ENCODE data around the gene TNFRSF13B. TPM values are rescaled to one million over a fixed set of nuclear protein-coding genes. Genes with fewer than 3 reads are reported as not detected.
"Not testable (repeated sequence)": the region's sequence is repeated elsewhere in the genome, so short reads cannot be mapped to it uniquely, and the experiment has no call there.

The TNFRSF13B gene
- total RNA-seq, 1 donor from 2014 or later, result not detected

DNA sequence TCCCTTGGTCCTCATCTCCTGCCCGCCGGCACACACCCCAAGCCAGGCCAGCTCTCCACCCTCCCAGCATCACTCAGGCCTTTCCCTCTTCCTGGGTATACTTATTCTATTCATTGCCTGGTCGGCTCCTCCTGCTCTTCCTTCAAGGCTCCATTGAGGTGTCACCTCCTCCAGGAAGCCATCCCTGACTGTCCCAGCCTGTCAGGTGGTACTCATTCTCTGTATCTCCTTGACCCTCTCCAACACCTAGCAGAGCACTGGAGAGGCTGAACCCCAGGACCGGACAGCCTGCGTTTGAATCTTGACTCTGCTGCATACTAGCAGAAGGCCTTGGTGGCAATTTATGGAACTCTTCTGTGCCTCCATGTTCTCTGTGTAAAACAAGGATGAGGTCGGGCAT, 428 bp upstream of the TNFRSF13B start:
- Mint-ChIP-seq H3K27me3 (ENCODE audit: low read depth) (peaks cover 21% of the 10 kb centered on the region), H3K4me1 (ENCODE audit: low read depth) (peaks cover 5% of the 10 kb centered on the region), H3K9me3 (ENCODE audit: low read depth) (no peaks in the 10 kb centered on the region), H3K36me3 (ENCODE audit: low read depth) (no peaks in the 10 kb centered on the region), H3K4me3 (ENCODE audit: unreplicated experiment) (no peak overlapping the region), H3K27ac (ENCODE audit: unreplicated experiment) (no peak overlapping the region)
- TF ChIP-seq, protein P1, sequence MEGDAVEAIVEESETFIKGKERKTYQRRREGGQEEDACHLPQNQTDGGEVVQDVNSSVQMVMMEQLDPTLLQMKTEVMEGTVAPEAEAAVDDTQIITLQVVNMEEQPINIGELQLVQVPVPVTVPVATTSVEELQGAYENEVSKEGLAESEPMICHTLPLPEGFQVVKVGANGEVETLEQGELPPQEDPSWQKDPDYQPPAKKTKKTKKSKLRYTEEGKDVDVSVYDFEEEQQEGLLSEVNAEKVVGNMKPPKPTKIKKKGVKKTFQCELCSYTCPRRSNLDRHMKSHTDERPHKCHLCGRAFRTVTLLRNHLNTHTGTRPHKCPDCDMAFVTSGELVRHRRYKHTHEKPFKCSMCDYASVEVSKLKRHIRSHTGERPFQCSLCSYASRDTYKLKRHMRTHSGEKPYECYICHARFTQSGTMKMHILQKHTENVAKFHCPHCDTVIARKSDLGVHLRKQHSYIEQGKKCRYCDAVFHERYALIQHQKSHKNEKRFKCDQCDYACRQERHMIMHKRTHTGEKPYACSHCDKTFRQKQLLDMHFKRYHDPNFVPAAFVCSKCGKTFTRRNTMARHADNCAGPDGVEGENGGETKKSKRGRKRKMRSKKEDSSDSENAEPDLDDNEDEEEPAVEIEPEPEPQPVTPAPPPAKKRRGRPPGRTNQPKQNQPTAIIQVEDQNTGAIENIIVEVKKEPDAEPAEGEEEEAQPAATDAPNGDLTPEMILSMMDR (IDR thresholded peaks at IDR 0.05), result no peak
- no peak for DNase-seq (ENCODE audit: low spot score)

DNA sequence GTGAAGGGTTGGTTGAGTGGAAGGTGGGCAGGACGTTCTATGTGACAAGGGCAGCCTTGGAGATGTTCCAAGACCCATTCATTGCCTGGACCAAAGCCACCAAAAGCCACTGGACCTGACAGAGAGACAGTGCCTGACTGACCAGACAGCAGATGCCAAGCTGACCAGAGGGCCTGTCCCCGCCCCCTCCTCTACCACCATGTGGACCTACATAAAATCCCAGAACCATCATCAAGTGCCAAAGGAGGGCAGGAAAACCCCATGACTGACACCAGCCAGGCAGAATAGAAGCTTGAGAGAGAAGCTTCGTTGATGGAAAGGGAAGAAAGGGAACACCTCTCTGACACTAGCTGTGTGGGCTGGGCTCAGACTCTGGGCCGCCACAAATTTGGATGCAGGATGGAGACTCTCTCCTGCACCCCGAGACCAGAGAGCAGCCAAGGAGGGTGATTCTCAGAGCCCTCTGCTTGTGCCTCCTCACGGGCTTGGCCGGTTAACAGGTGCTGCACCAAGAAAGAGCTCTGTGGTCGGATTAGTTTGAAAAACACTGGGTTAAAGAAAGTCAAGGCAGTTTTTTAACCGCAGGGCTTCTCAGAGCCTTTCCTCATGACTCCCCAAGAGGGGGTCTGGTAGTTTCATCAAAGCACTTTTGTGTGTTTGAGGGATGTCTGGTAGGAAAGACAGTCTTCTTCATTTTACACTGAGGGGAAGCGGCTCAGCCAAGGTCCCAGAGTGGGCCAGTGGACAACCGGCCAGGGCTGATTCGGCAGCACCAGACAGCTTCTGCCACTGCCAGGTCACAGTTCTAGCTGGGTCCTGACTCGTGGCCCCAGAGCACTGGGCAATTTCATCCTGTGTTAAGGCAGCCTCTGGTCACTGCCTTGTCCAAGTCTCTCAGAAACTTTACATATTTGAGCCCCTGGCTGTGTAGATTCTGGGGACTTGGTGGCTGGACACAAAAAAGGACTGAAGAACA, 1.7 kb downstream of the TNFRSF13B start:
- no peak overlapping the region for H3K4me3 Mint-ChIP-seq (ENCODE audit: unreplicated experiment)
- no peak overlapping the region for H3K27ac Mint-ChIP-seq (ENCODE audit: unreplicated experiment)
- no peaks in the 10 kb centered on the region for H3K36me3 Mint-ChIP-seq (ENCODE audit: low read depth)
- peaks cover 27% of the 10 kb centered on the region for H3K27me3 Mint-ChIP-seq (ENCODE audit: low read depth)
- H3K9me3 Mint-ChIP-seq (ENCODE audit: low read depth), result no peaks in the 10 kb centered on the region
- TF ChIP-seq, protein P1 (IDR thresholded peaks at IDR 0.05), result no peak
- no peaks in the 10 kb centered on the region for H3K4me1 Mint-ChIP-seq (ENCODE audit: low read depth)
- no peak for DNase-seq (ENCODE audit: low spot score)

DNA sequence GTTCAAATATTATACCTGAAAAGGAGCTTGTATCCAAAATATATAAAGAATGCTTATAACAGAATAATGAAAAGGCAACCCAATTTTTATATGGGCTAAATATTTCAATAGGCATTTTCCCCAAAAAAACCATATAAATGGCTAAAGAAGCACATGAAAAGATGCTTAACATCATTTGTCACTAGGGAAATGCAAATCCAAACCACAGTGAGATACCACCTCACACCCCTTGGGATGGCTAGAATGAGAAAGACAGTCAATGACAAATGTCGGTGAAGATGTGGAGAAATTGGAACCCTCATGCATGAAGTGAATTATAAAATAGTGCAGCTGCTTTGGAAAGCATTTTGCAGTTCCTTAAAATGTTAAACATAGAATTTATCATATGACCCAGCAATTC, 3.1 kb downstream of the TNFRSF13B start:
- Mint-ChIP-seq H3K9me3 (ENCODE audit: low read depth) (no peaks in the 10 kb centered on the region), H3K27me3 (ENCODE audit: low read depth) (peaks cover 28% of the 10 kb centered on the region), H3K36me3 (ENCODE audit: low read depth) (peaks cover 2% of the 10 kb centered on the region), H3K4me3 (ENCODE audit: unreplicated experiment) (no peak overlapping the region), H3K27ac (ENCODE audit: unreplicated experiment) (no peak overlapping the region), H3K4me1 (ENCODE audit: low read depth) (no peaks in the 10 kb centered on the region)
- TF ChIP-seq, protein P1 (IDR thresholded peaks at IDR 0.05), result no peak
- DNase-seq (ENCODE audit: low spot score), result no peak

DNA sequence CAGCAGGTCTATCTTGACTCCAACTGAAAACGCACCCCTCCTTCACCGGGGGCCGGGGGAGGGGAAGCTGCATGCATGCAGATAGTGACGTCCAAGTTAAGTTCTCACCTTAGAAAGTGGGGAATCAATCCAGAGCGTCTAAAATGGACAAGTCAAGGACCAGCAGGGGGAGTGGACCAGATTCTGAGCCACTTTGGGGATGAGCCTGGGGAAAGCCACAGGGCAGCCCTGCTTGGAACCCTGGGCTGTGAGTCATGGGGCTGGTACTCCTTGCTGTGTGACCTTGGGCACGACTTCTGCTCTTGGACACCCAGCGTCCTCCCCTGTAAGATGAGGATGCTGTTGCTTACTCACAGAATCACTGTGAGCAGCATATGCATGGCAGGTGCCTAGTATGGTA, 9.1 kb downstream of the TNFRSF13B start:
- Mint-ChIP-seq H3K27ac (ENCODE audit: unreplicated experiment) (no peak overlapping the region), H3K4me3 (ENCODE audit: unreplicated experiment) (no peak overlapping the region), H3K9me3 (ENCODE audit: low read depth) (peaks cover 17% of the 10 kb centered on the region), H3K4me1 (ENCODE audit: low read depth) (no peaks in the 10 kb centered on the region), H3K27me3 (ENCODE audit: low read depth) (peaks cover 51% of the 10 kb centered on the region), H3K36me3 (ENCODE audit: low read depth) (peaks cover 7% of the 10 kb centered on the region)
- TF ChIP-seq, protein P1 (IDR thresholded peaks at IDR 0.05), result no peak
- DNase-seq (ENCODE audit: low spot score), result no peak

DNA sequence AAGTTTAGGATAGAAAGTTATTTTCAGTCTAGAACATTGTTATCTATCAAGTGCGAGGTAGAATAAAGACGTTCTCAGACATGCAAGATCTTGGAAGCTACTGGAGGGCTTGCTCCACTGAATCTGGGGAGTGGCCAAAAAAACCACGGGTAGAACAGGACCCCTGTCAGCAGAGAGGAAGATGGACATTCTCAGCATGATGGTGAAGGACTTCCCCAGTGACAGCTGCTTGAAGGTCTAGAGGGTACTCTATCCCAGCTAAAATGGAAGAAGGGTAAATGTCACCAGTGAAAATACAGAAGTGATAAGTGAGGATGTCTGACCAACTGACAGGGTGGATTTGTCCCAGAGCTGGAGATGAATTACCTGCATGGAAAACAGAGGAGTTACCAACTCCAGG, 10.1 kb downstream of the TNFRSF13B start:
- Mint-ChIP-seq H3K4me1 (ENCODE audit: low read depth) (no peaks in the 10 kb centered on the region), H3K27ac (ENCODE audit: unreplicated experiment) (no peak overlapping the region), H3K36me3 (ENCODE audit: low read depth) (peaks cover 7% of the 10 kb centered on the region), H3K9me3 (ENCODE audit: low read depth) (peaks cover 17% of the 10 kb centered on the region), H3K27me3 (ENCODE audit: low read depth) (peaks cover 61% of the 10 kb centered on the region), H3K4me3 (ENCODE audit: unreplicated experiment) (no peak overlapping the region)
- no peak for DNase-seq (ENCODE audit: low spot score)
- TF ChIP-seq, protein P1 (IDR thresholded peaks at IDR 0.05), result no peak

DNA sequence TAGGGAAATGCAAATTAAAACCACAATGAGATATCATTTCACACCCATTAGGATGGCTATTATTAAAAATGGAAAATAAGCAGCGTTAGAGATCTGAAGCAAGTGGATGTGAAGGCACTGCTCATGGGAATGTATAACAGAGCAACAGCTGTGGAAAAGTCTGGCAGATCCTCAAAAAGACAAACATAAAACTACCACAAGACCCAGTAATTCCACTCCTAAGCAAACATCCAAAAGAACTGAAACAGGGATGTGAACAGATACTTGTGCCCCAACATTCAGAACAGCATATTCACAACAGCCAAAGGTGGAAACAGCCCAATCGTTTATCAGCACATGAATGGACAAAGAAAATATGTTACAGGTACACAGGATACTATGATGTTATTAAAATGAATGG, 10.9 kb downstream of the TNFRSF13B start:
- not testable (repeated sequence) for DNase-seq (ENCODE audit: low spot score); H3K4me1 Mint-ChIP-seq (ENCODE audit: low read depth); H3K36me3 Mint-ChIP-seq (ENCODE audit: low read depth); H3K27ac Mint-ChIP-seq (ENCODE audit: unreplicated experiment); H3K4me3 Mint-ChIP-seq (ENCODE audit: unreplicated experiment)
- peaks cover 23% of the 10 kb centered on the region for H3K9me3 Mint-ChIP-seq (ENCODE audit: low read depth)
- H3K27me3 Mint-ChIP-seq (ENCODE audit: low read depth), result peaks cover 66% of the 10 kb centered on the region

DNA sequence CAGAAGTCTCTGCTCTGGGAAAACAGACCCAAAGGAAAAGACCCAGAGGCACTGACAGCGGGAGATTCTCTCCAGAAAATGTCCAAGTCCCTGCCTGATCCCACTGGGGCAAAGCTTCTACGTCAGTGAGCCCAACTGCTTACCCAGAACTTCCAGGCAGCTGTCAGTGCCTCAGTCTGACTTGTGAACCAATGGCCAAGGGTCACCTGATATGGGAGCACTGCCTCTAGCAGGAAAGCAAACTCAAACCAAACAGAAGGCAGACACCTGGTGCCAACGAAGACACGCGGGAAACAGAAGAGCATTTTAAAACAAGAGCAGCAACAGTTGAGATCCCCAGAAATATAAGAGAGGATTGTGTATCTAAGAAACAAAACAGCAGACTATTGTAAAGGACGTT, 16.9 kb downstream of the TNFRSF13B start:
- H3K4me1 Mint-ChIP-seq (ENCODE audit: low read depth); H3K27ac Mint-ChIP-seq (ENCODE audit: unreplicated experiment); DNase-seq (ENCODE audit: low spot score); H3K36me3 Mint-ChIP-seq (ENCODE audit: low read depth); H3K4me3 Mint-ChIP-seq (ENCODE audit: unreplicated experiment): not testable (repeated sequence)
- peaks cover 14% of the 10 kb centered on the region for H3K9me3 Mint-ChIP-seq (ENCODE audit: low read depth)
- peaks cover 60% of the 10 kb centered on the region for H3K27me3 Mint-ChIP-seq (ENCODE audit: low read depth)
